B cell (primary cell): Measurements from ENCODE around the gene ADAMTS12. TPM values are rescaled to one million over a fixed set of nuclear protein-coding genes. Genes with fewer than 3 reads are reported as not detected.

Source experiments
- ATAC-seq: fragments of 200-7000 bp; cut with Tn5 transposase; one replicate; pipeline ENCODE4 v1.10.0; 2021; ENCODE audit warnings: low read depth, mild to moderate bottlenecking, moderate number of reproducible peaks, moderate library complexity
- CTCF ChIA-PET: fragments of 350-600 bp; sonication (Branson Sonifier 250); formaldehyde crosslinking; loops from one replicate; lab custom pipeline; 2021; ENCODE audit warnings: antibody characterized with exemption, inconsistent platforms; lab: Charles Lee
- POLR2A ChIA-PET: fragments of 350-600 bp; sonication (Branson Sonifier 250); formaldehyde crosslinking; loops from one replicate; lab custom pipeline; 2021; ENCODE audit warnings: antibody characterized with exemption; lab: Charles Lee
- DNase-seq: peaks from one replicate; pipeline ENCODE4 v3.0.0; 2013
- H2AFZ ChIP-seq: 2 replicates; pipeline ENCODE4 v1.6.1; 2012; ENCODE audit warnings: mild to moderate bottlenecking, low read depth, low read length; ENCODE audit not compliant: insufficient read depth, poor library complexity, severe bottlenecking
- H3K27ac ChIP-seq, 2 donors: 1 replicate in 1 of 2; 2 replicates in 1 of 2; pipeline ENCODE4 v1.5.1; 2012 to 2013; ENCODE audit warnings: low read length in 2 of 2, mild to moderate bottlenecking in 2 of 2, moderate library complexity in 1 of 2
- H3K27me3 ChIP-seq, 4 experiments: fragments of 200-600 bp in 1 of 4; sonication (generic) in 1 of 4; replicated peaks in 1 of 4; 1 replicate in 2 of 4; 2 replicates in 2 of 4; pipeline versions ENCODE4 v1.6.1 to v1.7.0; 2013 to 2016; ENCODE audit warnings: low read length in 3 of 4, mild to moderate bottlenecking in 2 of 4, mixed read lengths in 1 of 4, moderate library complexity in 1 of 4; ENCODE audit not compliant: insufficient read depth in 4 of 4, control insufficient read depth in 3 of 4; ENCODE audit errors: control extremely low read depth in 1 of 4
- H3K36me3 ChIP-seq, 2 experiments: replicated peaks in 1 of 2; 1 replicate in 1 of 2; 2 replicates in 1 of 2; pipeline versions ENCODE4 v1.6.1 to v1.7.1; 2013; ENCODE audit warnings: low read length in 1 of 2; ENCODE audit not compliant: insufficient read depth in 2 of 2, control insufficient read depth in 1 of 2; ENCODE audit errors: control extremely low read depth in 1 of 2, extremely low read depth in 1 of 2
- H3K4me1 ChIP-seq, 2 donors: fragments of 200-600 bp in 1 of 2; sonication (generic) in 1 of 2; 1 replicate in 1 of 2; 2 replicates in 1 of 2; pipeline versions ENCODE4 v1.5.1 to v1.6.1; 2013 to 2017; ENCODE audit warnings: low read length in 2 of 2; ENCODE audit not compliant: control insufficient read depth in 2 of 2, insufficient read depth in 2 of 2
- H3K4me2 ChIP-seq: replicated peaks from 2 replicates; pipeline ENCODE3; 2012; ENCODE audit warnings: mild to moderate bottlenecking, low read depth, low read length; ENCODE audit not compliant: poor library complexity, severe bottlenecking
- H3K4me3 ChIP-seq, 5 experiments: fragments of 200-600 bp in 1 of 5; sonication (generic) in 1 of 5; 1 replicate in 3 of 5; 2 replicates in 2 of 5; pipeline versions ENCODE4 v1.5.1 to v1.7.0; 2011 to 2016; ENCODE audit warnings: low read length in 4 of 5, mild to moderate bottlenecking in 4 of 5, low read depth in 2 of 5, control low read depth in 1 of 5, moderate library complexity in 1 of 5; ENCODE audit not compliant: insufficient read depth in 1 of 5; ENCODE audit errors: control extremely low read depth in 1 of 5, extremely low read depth in 1 of 5
- H3K79me2 ChIP-seq: fragments of 200-600 bp; sonication (generic); one replicate; pipeline ENCODE4 v1.6.0; 2016; ENCODE audit warnings: low read length; ENCODE audit not compliant: control insufficient read depth, insufficient read depth
- H3K9ac ChIP-seq: fragments of 200-600 bp; sonication (generic); 2 replicates; pipeline ENCODE4 v1.6.1; 2017; ENCODE audit warnings: mild to moderate bottlenecking, low read length, moderate library complexity
- H3K9me3 ChIP-seq, 3 donors: one replicate each; pipeline versions ENCODE4 v1.6.1 to v1.7.1; 2013; ENCODE audit warnings: low read length in 2 of 3; ENCODE audit not compliant: control insufficient read depth in 2 of 3, insufficient read depth in 1 of 3; ENCODE audit errors: control extremely low read depth in 1 of 3
- H4K20me1 ChIP-seq: 2 replicates; pipeline ENCODE4 v1.6.0; 2012; ENCODE audit warnings: mild to moderate bottlenecking, low read length; ENCODE audit not compliant: insufficient read depth, control insufficient read depth, poor library complexity, severe bottlenecking
- H3K27ac Mint-ChIP-seq: one replicate; pipeline ENCODE4 v1.8.0; 2021; ENCODE audit warnings: mixed read lengths
- H3K27me3 Mint-ChIP-seq: one replicate; pipeline ENCODE4 v1.8.0; 2021; ENCODE audit warnings: mixed read lengths
- H3K4me1 Mint-ChIP-seq: one replicate; pipeline ENCODE4 v1.8.0; 2021; ENCODE audit warnings: mixed read lengths
- H3K4me3 Mint-ChIP-seq: one replicate; pipeline ENCODE4 v1.8.0; 2021; ENCODE audit warnings: mixed read lengths
- H3K9me3 Mint-ChIP-seq: one replicate; pipeline ENCODE4 v1.8.0; 2022; ENCODE audit warnings: mixed read lengths; ENCODE audit not compliant: insufficient read depth
- CTCF ChIP-seq: fragments of 200-600 bp; IDR thresholded peaks from one replicate; pipeline ENCODE4 v1.8.0; 2022; ENCODE audit warnings: antibody characterized with exemption, mild to moderate bottlenecking
- EZH2 ChIP-seq: IDR thresholded peaks from 2 replicates; pipeline ENCODE4 v1.6.1; 2012; ENCODE audit warnings: borderline replicate concordance, low read depth, mild to moderate bottlenecking, moderate library complexity, low read length; ENCODE audit not compliant: insufficient read depth, poor library complexity, severe bottlenecking
- WGBS: methylation state at CpG from one replicate; pipeline ENCODE4 v1.1.5; 2013; ENCODE audit warnings: missing lambda C conversion rate; ENCODE audit not compliant: insufficient coverage; 5-methylcytosine and 5-hydroxymethylcytosine counted together
- intact Hi-C: fragments of 100-400 bp; cut with micrococcal nuclease; formaldehyde crosslinking; loops from one replicate; pipeline ENCODE4 v1.10.0; 2022
- polyA plus RNA-seq: library from polyadenylated mRNA; depleted of rRNA; stranded (reverse); fragments of >200 nt; gene quantifications from 2 replicates; pipeline ENCODE4 v1.2.3, GENCODE V29; 2012
- total RNA-seq, 2 donors: library from RNA; stranded (reverse); fragments of 120-200 nt in 1 of 2; gene quantifications; 1 replicate in 1 of 2; 2 replicates in 1 of 2; pipeline versions ENCODE4 v1.2.3 to v1.2.4, GENCODE V29; 2013 to 2022

The ADAMTS12 gene
- total and polyA plus RNA-seq, 2 donors (not counting 1 experiment from before 2014, with no cell fraction given) = not detected

- Histone ChIP-seq H3K9me3 (no peaks in the 10 kb centered on the region), H3K36me3 (no peaks in the 10 kb centered on the region), H4K20me1 (no peaks in the 10 kb centered on the region), H3K4me2 (no peak overlapping the region), H3K4me1 (no peaks in the 10 kb centered on the region), H3K79me2 (no peaks in the 10 kb centered on the region), H3K4me3 (no peak overlapping the region), H3K27ac (no peak overlapping the region), H2AFZ (no peak overlapping the region), H3K9ac (no peak overlapping the region), H3K27me3 (no peaks in the 10 kb centered on the region)
- 84% methylated on average over 2 of the region's 6 CpGs for WGBS
- intact Hi-C loops = no loop called here
- no peak for DNase-seq
- H3K27ac Mint-ChIP-seq = no peak overlapping the region
- ChIA-PET POLR2A (no interaction called here), CTCF (no interaction called here)
- no peak for TF ChIP-seq CTCF
- TF ChIP-seq EZH2 = no peak
- no peaks in the 10 kb centered on the region for H3K4me1 Mint-ChIP-seq
- H3K4me3 Mint-ChIP-seq = no peak overlapping the region
- peaks cover 3% of the 10 kb centered on the region for H3K9me3 Mint-ChIP-seq
- no peaks in the 10 kb centered on the region for H3K27me3 Mint-ChIP-seq
- no peak for ATAC-seq
Measured at GRCh38 chr5:33583332-33583731, 308.5 kb downstream of the ADAMTS12 start.

GRCh38 chr5:33582417-33582816 is 309.4 kb downstream of the ADAMTS12 start:
- H3K79me2 ChIP-seq = no peaks in the 10 kb centered on the region
- H2AFZ ChIP-seq = no peak overlapping the region
- no peak for ATAC-seq
- peaks cover 3% of the 10 kb centered on the region for H3K9me3 Mint-ChIP-seq
- no peaks in the 10 kb centered on the region for H3K27me3 Mint-ChIP-seq
- no peak overlapping the region for H3K4me3 ChIP-seq
- POLR2A ChIA-PET = no interaction called here
- no peak overlapping the region for H3K4me2 ChIP-seq
- no peaks in the 10 kb centered on the region for H3K9me3 ChIP-seq
- H4K20me1 ChIP-seq = no peaks in the 10 kb centered on the region
- no peaks in the 10 kb centered on the region for H3K4me1 Mint-ChIP-seq
- intact Hi-C loops = no loop called here
- no peaks in the 10 kb centered on the region for H3K4me1 ChIP-seq
- CTCF ChIA-PET = no interaction called here
- 85% methylated on average over 4 of the region's 7 CpGs for WGBS
- H3K27me3 ChIP-seq = no peaks in the 10 kb centered on the region
- no peak overlapping the region for H3K9ac ChIP-seq
- no peak for DNase-seq
- H3K4me3 Mint-ChIP-seq = no peak overlapping the region
- H3K36me3 ChIP-seq = no peaks in the 10 kb centered on the region
- H3K27ac ChIP-seq = no peak overlapping the region
- TF ChIP-seq CTCF (no peak), EZH2 (no peak)
- no peak overlapping the region for H3K27ac Mint-ChIP-seq
